HG02759 (cell line): Measurements from ENCODE around the gene ABCA13.

Experiments
- ATAC-seq: cut with Tn5 transposase; IDR thresholded peaks from one replicate; pipeline ENCODE4 v1.9.1; 2021; ENCODE audit warnings: mild to moderate bottlenecking, moderate library complexity; ENCODE audit not compliant: unreplicated experiment

ABCA13 gene

DNA sequence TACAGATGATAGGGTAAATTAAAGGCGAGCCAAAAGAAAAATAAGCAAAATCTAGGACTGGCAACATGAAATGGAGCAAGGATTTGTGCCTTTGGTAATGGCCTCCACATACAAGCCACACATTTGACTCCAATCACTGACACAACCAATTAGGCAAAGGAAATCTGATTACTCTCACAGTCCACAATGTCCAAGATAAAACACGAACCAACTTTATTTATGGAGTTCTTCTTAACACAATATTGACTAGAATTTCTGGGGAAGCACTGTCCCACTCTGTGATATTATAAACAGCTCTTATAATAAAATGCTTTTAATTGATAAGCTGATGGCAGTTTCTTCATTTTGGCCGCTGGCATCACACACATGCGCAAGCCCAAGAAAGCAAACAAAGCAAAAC, 334.2 kb downstream of the ABCA13 start:
- no peak for ATAC-seq

DNA sequence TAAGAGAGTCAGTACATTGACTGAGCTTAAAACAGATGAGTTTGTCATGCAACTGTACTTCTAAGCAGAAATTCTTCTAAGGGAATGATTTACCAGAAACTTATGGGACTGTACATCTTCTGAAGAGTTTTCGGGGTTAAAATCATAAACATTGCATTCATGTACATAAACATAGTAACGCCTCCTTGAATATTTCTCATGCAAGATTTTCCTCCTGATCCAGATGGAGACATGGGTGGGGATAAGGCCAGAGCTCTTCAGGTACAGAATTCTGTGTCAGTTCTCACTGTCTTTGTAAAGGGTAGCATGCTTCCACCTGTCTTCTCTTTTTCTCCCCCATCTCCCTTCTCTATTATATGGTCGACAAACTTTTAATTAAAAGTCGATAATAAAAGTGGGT, 335.3 kb downstream of the ABCA13 start:
- ATAC-seq, result no peak

DNA sequence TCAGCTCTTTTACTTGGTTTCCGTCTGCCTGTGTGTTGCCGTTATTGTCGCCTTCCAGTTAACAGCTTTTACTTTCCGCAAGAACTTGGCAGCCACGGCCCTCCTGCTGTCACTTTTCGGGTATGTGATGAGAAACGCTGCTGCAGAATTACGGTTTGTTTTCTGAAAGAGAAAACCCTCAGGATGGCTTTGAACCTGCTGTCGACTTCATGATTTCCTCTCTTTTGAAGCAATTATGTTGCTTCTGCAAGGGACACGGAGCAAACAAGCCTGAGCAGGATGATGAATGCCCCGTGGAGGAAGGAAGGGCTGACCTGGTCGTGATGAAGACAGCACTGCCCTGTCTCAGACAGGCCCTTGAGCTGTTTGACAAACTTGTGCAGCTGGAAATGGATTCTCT, 339.8 kb downstream of the ABCA13 start:
- ATAC-seq, result no peak

DNA sequence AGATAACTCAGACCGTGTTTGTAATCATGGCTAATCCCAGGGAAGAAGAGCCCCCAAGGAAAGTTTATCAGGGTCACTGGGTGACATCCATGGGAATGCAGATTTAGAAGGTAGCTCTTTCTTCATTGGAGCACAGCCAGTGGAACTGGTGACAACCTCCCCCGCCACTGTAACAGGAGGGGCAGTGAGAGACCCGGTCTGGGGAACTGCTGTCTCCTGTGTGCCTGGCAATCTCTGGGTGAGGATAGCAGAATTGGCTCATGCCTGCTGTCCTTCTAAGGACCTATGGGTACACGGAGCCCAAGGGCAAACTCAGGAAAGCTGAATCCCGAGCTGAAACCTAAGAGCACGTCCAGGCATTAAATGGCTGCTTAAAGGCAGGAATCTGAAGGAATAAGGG, 341.6 kb downstream of the ABCA13 start:
- no peak for ATAC-seq

DNA sequence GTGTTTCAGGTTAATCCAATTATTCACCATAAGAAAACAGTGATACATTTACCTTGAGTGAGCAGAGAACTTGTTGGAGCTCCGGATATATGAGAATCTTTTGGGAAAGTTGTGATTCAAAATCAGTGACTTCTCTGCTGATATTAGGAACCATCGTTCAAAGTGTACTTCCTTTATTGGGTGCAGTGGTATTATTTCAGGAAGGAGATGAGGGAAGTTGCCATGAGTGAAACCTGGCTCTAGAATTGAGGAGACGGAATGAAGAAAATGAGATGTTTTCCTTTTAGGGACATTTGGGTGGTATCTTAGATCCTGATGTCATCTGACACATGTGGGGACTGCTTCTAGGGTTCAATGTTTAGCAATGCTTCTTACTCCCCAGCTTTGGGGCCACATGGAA, 343.9 kb downstream of the ABCA13 start:
- ATAC-seq, result no peak

DNA sequence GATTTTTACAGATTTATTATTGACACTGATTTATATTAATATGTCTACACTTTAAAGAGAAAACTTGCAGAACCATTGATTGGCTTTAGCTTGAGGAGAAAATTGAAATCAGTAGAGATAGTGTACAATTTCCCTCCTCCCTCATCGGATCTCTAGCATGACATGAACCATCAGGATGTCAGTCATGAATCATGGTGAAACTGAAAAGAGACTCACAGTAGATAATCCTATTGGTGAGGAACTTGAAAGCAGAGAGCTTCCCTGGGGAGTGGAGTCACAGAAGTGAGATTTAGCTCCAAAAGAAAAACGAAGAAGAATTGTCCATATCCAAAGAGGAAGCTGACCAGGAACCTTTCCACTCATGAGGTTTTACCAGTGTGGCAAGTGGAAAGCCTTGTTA, 346.8 kb downstream of the ABCA13 start:
- ATAC-seq, result no peak

DNA sequence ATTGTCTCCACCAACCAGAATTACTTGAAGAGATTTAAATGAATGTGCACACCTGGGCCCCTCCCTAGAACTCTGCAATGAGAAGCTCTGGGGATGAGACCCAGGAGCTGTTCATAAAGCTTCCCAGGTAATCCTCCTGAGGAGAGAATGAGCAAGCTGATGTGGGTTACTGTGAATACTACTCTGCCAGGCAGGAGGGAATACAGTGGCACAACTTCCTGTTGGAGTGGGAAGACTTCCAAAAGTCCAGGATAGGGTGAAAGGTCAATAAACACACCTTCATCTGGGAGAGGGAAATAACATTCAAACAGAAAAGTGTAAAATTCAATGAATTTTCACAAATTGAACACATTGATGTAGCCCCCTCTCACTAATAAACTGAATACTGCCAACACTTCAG, 351.4 kb downstream of the ABCA13 start:
- ATAC-seq, result no peak

DNA sequence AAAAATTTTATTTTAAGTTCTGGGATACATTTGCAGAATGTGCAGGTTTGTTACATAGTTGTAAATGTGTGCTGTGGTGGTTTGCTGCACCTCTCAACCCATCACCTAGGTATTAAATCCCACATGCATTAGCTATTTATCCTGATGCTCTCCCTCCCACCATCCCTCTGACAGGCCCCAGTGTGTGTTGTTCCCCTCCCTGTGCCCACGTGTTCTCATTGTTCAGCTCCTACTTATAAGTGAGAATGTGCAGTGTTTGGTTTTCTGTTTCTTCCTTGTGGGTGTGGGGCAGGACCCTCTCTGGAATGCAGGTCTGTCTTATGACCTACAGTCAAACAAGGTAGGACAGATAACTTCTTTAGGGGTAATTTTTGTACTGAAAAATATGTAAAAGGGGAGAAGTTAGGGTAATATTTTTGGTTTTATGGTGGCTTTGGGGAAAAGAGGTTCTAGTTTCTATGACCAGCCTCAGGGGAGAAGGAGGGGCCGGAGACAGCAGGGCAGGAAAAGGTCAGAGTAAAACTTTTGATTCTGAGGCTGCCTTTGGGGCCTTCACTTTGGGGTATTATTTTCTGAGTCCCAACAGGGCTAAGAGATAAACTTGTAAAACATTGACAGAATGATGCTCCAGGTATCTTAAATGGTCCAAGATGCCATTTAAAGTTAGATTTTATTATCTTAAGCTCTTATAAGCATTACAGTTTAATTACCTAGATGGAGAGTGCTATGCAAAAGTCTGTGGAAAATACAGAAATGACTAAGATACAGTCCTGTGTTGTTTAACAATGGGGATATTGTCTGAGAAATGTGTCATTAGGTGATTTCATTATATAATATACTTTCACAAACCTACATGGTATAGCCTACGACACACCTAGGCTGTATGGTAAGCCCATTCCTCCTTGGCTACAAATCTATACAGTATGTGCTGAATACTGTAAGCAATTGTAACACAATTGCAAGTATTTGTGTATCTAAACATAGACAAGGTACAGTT, 354.8 kb downstream of the ABCA13 start:
- ATAC-seq, result no peak

DNA sequence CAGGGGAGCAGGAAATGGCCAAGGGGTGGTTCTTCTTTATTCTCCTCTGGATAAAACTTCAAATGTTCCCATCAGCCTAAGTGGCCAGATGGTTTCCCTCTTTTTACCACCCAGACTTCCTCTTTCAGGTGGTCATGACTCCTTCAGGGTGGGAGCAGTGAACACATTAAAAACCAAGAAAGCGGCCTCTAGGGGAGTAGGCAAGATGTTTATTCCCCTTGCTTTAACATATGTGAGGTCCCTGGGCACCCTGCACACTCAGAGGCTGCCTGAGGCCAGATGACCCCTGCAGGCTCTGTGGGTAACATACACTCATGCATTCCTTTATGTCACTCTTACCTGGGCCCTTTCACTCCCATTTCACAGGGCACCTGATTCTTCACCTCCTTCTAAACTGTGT, 357.4 kb downstream of the ABCA13 start:
- ATAC-seq, result no peak

DNA sequence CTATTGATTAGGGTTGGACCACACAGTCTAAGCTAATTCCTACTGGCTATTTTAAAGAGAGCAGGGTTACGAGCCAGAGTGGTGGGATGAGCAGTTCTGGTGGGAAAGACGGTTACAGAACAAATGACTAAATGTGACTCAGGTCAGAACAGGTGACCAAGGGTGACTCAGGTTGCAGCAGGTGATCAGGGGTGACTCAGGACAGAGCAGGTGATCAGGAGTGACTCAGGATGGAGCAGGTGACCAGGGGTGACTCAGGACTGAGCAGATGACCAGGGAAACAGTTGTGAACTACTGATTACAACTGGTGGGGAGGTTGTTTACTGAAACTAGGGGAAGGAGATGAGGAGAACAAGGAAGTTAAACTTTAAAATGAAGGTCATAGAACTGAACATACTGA, 366.3 kb downstream of the ABCA13 start:
- no peak for ATAC-seq

DNA sequence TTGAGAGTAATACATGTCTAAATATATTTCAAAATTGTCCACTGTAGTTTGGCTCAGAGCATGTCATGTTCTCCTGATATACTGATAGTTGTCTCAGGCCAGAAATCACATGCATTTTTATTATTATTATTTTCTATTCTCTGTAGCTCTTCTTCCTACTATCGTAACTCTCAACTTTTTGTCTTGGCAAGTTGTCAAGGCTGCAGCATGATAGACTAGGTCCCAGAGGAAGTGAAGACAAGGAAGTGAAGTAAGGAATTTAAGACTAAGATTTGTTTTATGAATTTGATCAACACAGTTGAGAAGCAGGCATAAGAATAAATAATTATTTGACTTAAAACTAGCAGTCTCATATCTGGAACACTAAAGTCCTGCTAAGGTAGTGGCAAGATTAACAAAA, 369.5 kb downstream of the ABCA13 start:
- no peak for ATAC-seq

DNA sequence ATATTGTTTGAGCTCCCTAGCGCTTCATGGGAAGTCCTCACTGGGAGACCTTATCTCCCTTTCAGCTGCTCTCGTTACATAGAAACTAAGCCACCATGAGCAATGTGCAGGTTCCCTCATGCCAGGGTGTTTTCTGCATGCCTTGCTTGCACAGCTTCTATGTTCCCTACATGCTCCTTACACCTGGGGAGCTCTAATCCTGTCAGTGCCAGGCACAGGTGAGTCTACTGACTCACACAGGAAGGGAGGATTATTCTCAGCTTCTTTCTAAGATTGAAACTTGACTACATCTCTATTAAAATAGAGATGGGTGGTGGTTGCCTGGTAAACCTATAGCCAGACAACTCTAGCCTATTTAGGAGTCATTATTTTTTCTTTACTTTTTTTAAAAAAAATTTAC, 377.4 kb downstream of the ABCA13 start:
- ATAC-seq, result no peak

DNA sequence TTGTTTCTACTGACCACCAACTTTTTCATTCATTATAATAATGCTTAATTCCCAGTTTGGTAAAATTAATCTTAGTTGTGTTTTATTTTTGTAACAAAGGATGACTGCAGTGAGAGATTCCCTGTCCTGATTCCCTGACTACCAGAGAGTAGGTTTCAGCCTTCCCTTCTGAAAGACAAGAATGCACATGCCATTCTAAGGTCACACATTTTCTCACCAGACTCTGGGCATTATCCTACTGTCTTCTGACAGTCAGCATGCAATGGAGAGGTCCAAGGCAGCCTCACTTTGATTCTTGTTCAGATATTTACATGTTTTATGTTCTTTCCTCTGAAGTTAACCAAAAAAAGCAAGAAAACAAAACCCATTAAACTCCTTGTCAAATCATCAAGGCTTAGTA, 380.4 kb downstream of the ABCA13 start:
- no peak for ATAC-seq

DNA sequence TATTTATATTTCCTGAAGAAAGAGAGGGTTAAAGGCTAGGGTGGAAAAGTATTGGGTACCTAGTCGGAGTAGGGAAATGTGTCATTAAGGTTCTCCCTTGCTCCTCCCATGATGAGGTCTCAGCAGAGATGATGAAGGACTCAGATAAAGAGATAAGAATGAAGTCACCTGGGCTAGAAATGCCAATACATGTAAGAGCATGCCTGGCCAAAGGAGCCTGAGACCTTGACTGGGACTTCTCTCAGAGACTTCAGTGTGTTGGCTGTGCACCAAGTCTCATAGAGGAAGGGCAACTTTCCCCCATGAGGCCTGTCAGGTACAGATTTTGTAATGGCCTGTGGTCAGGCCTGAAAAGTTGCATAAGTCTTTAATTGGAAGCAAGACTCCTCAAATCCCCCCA, 392.1 kb downstream of the ABCA13 start:
- no peak for ATAC-seq

DNA sequence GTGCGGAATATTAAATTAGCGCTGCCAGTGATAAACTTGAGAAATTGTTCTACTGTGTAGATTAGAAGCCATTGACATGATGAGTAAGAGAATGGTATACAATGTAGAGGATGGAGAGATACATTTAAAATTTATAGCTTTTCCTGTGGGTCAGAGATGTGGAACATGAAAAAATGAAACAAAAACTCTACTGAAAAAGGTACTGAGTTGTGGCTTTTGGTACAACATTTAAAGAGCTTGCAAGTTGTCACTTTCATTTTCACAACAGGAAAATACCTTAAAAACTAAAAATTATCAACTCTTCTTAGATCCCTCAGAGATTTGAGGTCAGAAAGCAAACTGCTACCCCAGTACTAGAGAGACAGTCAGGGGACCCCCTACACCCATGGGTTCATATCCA, 404.3 kb downstream of the ABCA13 start:
- ATAC-seq, result no peak

DNA sequence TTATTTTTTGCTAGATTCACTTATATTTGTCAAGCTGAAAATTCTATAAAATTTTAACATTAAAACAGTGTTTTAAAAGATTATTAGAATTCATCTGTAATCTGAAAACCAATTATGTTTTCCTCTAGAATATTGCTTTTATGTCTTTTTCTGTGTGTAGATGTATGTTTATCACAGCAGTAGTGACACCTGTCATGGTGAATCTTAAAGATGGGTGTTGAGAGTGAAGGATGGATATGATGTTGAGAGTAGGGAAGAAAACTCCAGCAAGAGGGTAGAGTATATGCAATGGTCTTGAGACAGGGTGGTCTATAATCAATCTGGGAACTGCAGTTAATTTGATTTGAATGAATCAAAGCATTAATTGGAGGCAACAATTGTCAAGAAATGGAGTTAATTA, 416.2 kb downstream of the ABCA13 start:
- no peak for ATAC-seq

DNA sequence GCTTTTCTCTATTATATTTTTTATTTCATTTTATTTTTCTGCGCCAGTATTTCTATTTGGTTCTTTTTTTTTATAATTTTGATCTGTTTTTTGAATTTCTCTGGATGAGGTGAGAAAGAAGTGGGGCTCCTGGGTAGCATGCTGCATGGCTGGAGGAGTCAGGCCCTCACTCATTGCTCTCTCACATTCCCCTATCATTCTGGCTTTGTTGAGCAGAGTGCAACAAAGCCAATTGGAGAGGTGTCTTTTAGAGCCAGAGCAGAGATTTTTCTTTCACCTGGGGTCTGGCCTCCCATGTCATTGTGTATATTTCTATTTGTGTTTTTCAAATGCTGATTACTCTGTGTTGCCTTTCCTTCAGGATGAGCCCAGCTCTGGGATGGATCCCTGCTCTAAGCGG, 423.1 kb downstream of the ABCA13 start:
- no peak for ATAC-seq

DNA sequence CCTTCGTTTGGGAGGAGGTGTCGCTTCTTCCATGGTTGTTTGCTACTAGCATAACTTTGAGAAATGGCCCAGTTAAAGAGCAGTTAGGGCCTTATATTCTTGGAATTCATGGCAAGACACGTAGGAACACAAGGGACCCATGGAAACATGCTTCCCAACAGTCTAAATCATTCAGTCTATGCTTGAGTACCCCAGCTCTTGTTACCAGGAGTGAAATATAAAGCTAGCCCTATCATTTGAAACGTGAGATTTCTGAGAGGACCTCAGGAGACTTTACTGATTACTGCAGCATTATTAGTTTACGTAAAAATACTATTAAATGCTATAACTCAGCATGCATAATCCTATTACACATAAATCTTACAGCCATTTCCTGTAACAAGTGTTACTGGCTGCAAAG, 424.5 kb downstream of the ABCA13 start:
- ATAC-seq, result no peak

DNA sequence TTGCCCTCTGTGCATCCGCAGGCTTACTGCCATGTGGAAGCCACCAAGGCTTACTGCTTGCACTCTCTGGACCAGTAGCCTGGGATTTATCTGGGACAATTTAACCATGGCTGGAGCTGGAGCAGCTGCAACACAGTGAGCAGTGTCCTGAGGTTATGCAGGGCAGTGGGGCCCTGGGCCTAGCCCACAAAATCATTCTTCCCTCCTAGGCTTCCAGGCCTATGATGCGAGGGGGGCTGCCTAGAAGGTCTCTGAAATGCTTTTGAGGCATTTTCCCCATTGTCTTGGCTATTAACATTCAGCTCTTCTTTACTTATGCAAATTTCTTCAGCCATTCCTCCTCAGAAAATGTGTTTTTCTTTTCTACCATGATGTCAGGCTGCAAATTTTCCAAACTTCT, 439.4 kb downstream of the ABCA13 start:
- ATAC-seq, result no peak

DNA sequence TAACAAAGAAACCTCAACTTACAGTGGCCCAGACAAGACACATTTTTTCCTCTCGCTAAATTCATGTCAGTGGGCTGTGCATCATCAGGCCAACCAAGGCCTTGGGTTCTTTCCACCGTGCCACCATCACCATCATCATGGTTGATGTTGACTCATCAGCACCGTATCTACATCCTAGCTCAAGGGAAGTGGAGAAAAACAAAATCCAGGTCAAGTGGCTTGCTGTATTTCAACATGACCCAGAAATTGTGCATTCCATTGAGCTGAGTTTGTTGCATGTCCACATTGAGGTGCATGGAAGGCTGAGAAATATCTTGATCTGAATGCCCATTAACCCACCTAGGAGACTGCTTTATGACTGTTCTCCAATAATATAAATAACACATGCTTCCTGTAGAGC, 440.7 kb downstream of the ABCA13 start:
- no peak for ATAC-seq

DNA sequence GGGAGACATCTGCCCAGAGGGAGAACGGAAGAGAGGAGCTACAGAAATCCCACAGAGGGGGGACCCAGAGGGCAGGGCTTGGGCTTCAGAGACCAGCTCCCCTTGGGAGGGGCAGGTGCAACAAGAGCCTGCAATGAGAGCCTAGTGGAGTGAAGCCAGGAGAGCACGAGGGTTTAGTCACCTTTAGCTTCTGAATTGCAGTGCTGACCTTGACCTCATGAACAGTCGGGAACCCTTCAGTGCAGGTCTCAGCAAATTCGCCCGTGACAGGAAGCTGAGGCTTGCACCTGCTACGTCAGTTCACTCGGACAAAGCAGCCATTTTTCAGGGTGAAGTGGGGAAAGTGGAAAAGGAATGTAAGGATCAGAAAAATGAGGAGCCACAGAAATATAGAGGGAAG, 446.2 kb downstream of the ABCA13 start:
- ATAC-seq, result no peak

DNA sequence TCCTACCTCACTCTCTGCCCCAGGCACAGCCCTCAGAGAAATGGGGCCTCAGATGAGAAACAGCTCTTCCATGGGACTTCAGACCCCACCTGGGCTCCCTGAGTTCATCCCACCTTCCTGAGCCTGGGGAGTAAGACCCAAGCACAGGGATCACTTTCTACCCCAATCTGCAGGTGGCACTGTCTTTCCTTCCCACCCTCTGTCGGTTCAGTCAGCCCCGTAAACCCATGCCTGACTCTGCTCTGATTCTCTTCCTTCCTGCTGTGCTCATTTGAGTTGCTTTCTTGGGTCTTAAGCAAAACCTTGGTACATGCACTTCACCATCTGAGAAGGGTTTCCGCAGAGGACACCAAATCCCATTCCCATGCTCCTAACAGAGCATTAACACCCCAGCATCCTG, 446.7 kb downstream of the ABCA13 start:
- ATAC-seq, result no peak

DNA sequence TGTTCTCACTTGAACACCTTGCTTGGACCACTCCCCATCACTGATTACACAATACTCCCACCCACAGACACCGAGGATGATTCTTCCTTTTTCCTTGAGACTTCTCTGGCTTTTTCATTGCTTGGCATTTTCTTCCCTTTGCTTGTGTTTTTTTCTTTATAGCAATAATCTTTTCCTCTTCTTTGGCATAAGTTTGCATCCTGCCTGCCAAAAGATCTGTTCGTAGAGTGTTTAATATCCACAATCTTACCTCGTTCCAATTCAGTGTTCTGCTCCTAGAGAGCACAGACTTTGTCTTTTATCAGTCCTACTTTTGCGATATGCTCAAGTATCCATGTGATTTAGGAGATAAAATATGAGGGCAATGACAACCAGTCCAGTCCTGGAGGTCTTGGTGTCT, 449.8 kb downstream of the ABCA13 start:
- ATAC-seq, result no peak
